SHP77 treated with DMSO at 0.1 percent for 48 hours (cell line): Measurements from ENCODE around the gene GALNT2.

Experiments used
- DNase-seq: peaks from one replicate; lab custom pipeline; 2025; lab: John Stamatoyannopoulos, UW

Gene GALNT2

GRCh38 chr1:230187290-230187689 is 120.3 kb downstream of the GALNT2 start:
- no peak for DNase-seq

DNA sequence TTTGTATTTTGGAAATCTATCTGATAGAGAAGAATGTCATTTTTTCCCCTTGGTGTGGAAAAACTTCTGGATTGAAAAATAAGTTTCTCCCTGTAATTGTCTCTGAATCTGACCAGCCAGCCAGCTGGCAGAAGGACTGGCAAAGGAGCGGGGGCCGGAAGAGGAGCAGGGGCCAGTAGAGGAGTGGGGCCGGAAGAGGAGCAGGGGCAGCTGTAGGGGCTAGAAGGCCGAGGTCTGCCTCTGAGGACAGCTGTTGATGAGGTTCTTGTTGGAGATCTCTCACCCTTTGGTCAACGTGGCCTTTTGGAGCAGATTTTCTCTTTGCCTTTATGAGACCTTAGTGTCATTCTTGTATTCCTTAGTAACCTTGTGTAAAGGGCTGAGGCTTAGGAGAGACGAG is 121.8 kb downstream of the GALNT2 start:
- DNase-seq, result peak; percentile 90

- peak; percentile 86 for DNase-seq
Observed at GRCh38 chr1:230189341-230189740, 122.3 kb downstream of the GALNT2 start.

- DNase-seq, result no peak
Observed at GRCh38 chr1:230189824-230190223, 122.8 kb downstream of the GALNT2 start.

- DNase-seq, result no peak
Observed at GRCh38 chr1:230191079-230191804, 124.2 kb downstream of the GALNT2 start.

DNA sequence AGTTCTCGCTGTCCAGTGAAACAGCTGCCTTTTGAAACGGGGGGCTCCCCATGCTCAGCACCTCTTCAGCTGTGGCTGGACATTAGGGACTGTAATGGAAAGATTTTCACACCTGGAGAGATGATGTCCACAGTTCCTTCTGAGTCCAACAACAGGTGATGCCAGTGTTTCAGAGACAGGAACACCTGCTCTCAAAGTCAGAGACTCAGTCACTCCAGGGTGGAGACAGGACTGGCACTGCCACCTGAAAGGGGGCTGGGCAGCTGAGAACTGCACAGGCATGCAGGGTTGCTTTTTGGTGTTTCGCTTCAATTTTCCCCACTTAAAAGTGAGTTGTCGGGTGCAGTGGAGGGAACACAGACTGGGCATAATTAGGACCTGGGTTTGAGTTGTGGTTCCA is 124.8 kb downstream of the GALNT2 start:
- no peak for DNase-seq

- DNase-seq, result no peak
Observed at GRCh38 chr1:230194525-230194924, 127.5 kb downstream of the GALNT2 start.

GRCh38 chr1:230195199-230195598 is 128.2 kb downstream of the GALNT2 start:
- no peak for DNase-seq

GRCh38 chr1:230196077-230196476 is 129.0 kb downstream of the GALNT2 start:
- DNase-seq, result no peak

- no peak for DNase-seq
Observed at GRCh38 chr1:230197644-230198567, 130.9 kb downstream of the GALNT2 start.

DNA sequence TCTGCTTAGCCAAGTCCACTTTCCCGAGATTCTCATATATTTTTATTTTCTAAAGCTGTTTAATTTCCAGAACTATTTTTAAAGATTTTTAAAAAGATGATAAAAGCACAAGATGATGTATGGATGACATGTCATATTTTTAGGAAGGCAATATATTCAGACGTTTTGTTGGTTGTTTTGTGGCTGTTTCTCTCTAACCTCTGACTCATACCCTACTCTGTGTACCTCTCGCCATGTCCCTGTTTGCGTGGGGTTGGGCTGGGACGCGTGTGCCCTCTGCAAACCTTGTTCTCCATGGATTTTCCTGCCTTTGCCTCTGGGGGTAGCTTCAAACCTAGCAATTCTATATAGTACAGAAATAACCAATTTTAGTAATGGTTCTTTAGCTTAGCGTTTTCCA is 132.0 kb downstream of the GALNT2 start:
- DNase-seq, result no peak

DNA sequence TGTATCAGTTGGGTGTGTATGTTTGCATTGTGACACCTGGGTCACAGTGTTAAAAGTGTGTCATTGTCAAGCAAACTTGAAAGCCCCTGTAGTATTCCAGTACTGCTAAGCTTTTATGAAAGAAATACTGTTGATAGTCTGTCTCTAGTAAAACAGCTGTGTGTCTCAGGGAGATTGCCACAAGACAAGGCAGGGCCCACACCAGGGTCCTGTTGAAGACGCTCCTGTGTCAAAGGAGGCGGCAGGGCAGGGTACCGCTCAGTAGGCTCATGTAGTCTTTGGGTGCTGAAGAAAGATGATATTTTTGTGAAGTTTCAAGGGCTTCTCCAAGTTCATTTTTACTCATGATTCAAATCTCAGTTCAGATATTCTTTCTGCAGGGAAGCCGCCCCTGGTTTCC is 132.5 kb downstream of the GALNT2 start:
- no peak for DNase-seq

DNA sequence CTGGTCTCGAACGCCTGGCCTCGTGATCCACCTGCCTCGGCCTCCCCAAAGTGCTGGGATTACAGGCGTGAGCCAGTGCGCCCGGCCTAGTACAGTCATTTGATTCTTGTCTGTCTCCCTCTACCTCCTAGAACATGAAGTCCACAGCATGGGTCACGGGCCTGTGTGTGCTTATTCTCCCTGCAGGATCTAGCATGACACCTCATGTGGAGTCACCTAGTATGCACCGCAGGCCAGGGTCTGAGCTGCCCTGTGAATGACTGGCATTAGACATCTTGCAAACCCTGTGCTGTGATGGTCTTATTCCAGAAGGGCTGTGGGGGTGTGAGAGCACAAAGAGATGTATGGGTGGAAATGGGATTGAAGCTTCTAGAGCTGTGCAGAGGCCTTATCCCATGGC is 133.2 kb downstream of the GALNT2 start:
- DNase-seq, result no peak

- DNase-seq, result no peak
Observed at GRCh38 chr1:230201445-230201844, 134.4 kb downstream of the GALNT2 start.

- DNase-seq, result no peak
Observed at GRCh38 chr1:230204842-230205241, 137.8 kb downstream of the GALNT2 start.

DNA sequence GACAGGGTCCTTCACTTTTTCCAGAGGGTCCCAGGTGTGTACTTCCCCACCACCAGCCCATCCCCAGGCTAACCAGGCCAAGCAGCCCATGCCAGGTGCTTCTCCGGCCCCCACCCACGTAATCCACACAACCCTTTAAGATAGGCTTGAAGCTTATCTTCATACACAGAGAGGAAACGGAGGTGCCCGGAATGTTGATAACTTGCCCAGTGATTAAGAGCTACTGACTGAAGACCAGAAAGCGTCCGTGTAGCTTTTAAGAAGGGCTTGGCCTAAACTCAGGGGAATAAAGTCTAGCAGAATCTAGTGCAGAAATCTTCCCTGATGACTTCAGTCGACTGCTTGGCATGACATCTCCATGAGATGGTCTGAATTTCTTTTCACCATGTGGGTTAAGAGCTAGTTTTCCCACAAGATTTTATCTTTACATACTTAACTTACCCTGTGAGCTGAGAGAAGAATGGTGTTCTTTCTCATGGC is 138.7 kb downstream of the GALNT2 start:
- no peak for DNase-seq

- no peak for DNase-seq
Observed at GRCh38 chr1:230206207-230206606, 139.2 kb downstream of the GALNT2 start.

DNA sequence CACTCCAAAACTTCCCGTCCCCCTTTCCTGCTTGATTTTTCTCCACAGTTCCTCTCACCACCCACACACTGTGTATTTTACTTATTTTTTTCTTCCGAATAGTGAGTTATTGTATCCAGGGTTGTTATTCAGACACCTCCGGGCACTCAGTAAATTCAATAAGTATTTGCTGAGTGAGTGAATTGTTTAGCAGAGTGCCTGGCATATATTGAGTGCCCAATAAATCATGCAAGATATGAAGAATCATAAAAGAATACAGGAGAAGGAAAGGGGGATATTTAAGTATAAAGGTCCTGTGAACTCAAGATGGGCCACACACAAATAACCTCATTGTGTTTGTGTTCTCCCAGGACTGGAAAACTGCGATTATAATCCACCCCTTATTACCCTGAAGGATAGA is 139.9 kb downstream of the GALNT2 start:
- no peak for DNase-seq

DNA sequence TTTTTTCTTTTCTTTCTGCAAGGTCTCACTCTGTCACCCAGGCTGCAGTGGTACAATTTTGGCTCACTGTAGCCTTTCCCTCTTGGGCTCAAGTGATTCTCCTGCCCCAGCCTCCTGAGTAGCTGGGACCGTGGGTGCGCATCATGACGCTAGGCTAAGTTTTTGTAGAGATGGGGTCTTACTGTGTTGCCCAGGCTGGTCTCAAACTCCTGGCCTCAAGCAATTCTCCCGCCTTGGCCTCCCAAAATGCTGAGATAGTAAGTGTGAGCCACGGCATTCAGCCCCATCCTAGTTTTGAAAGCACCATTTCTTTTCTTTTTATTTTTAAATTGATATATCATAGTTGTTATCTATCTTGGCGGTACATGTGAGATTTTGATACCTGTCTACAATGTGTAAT is 140.6 kb downstream of the GALNT2 start:
- no peak for DNase-seq

DNA sequence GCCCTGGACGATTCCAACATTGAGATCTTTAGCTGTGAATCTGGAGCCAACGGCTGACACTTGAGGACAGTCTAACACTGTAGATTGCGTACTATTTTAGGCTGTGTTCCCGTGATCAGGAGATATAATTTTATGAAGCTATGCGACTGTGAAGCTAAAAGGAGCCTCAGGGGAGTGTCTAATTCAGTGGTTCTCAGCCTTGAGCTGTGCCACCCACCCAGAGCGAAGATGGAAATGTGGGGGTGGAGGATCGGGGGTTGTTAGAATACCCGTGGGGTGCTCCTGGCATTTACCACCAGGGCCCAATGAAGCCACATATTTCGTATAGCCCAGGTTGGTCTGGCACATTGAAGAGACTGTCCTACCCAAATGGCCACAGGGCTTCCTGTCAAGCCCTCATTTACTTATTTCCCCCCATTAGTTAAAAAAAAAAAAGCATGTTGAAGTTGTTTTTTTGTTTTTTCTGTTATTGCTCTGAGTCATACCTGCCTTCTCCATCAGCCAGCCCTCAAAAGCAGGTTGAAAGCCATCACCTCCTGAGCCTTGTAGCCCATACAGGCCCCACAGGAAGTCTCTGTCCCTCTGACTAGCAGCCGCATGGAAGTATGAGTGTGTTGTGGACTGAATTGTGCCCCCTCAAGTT is 141.7 kb downstream of the GALNT2 start:
- DNase-seq, result no peak

DNA sequence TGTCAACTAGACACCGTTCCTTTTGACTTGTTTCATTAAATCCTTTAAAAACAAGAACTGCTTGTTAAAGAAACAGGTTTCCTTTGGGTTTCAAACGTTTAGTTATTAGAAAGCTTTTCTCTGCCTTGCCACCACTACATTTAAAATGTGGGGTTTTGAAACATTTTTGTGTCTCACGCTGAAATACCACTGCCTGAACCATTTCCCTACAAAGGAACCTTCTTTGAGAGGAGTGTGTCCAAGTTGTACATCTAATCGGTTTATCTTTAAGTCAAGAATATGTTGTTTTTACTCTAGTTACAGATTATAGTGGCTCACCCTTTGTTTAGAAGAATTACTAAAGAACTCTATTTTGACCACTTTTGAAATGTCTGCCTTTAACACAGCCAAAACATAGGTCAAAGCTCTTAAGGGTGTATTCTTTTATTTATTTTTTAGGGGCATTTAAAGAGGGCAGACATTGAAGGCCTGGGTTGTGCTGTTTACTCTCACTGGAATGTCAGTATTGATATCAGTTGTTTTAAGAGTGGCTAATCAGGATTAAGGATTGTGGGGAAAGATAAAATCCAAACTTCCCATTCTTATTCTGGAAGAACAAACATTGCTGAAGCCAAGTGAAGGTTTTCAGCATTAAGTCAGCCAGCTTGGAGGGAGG is 143.4 kb downstream of the GALNT2 start:
- no peak for DNase-seq

GRCh38 chr1:230210981-230211336 is 143.9 kb downstream of the GALNT2 start:
- DNase-seq, result no peak
